Cardiac muscle cell (in vitro differentiated cells and primary cell): ENCODE data around the gene PRKCA. TPM values are rescaled to one million over a fixed set of nuclear protein-coding genes. Genes with fewer than 3 reads are reported as not detected.
A peak's percentile ranks its signal among the peaks of the same experiment; 100 is the strongest.

ENCODE experiments used
- DNase-seq, 2 donors: peaks; one replicate each; pipeline versions ENCODE4 v3.0.0 to v3.0.0-alpha.2; 2010 to 2017; ENCODE audit warnings: low read depth in 1 of 2, low spot score in 1 of 2
- H3K27ac ChIP-seq: fragments of 200-600 bp; sonication (generic); 2 replicates; pipeline ENCODE4 v1.5.1; 2016
- H3K27me3 ChIP-seq: fragments of 200-600 bp; sonication (generic); 2 replicates; pipeline ENCODE4 v1.6.0; 2016; ENCODE audit warnings: control low read depth
- H3K36me3 ChIP-seq: fragments of 200-600 bp; sonication (generic); 2 replicates; pipeline ENCODE4 v1.5.1; 2016; ENCODE audit warnings: control low read depth
- H3K4me1 ChIP-seq: fragments of 200-600 bp; sonication (generic); 2 replicates; pipeline ENCODE4 v1.8.1; 2017; ENCODE audit warnings: low read depth, mild to moderate bottlenecking, mixed run types
- H3K4me3 ChIP-seq: fragments of 200-600 bp; sonication (generic); 2 replicates; pipeline ENCODE4 v1.5.1; 2016; ENCODE audit warnings: mild to moderate bottlenecking
- H3K9me3 ChIP-seq: fragments of 200-600 bp; sonication (generic); 2 replicates; pipeline ENCODE4 v1.5.1; 2017; ENCODE audit warnings: low read depth, mild to moderate bottlenecking, control low read depth
- CTCF ChIP-seq: IDR thresholded peaks from 2 replicates; pipeline ENCODE4 v1.5.1; 2012; ENCODE audit warnings: low read depth, mild to moderate bottlenecking, low read length
- polyA plus RNA-seq: library from polyadenylated mRNA; unstranded; fragments of >200 nt; fragmentation: Nextera tagmentation; extraction: Ambion mirVana; gene quantifications from 2 replicates; pipeline ENCODE4 v1.2.1, GENCODE V29; 2016
- total RNA-seq: library from RNA; depleted of rRNA; stranded (reverse); fragments of >200 nt; gene quantifications from 2 replicates; pipeline ENCODE4 v1.2.3, GENCODE V29; 2016

Gene PRKCA
- total and polyA plus RNA-seq, 2 experiments from 2014 or later = 3.1 to 10.3 TPM

- Histone ChIP-seq H3K27ac (no peak overlapping the region), H3K36me3 (no peaks in the 10 kb centered on the region), H3K9me3 (no peaks in the 10 kb centered on the region), H3K4me3 (no peak overlapping the region), H3K4me1 (no peaks in the 10 kb centered on the region), H3K27me3 (no peaks in the 10 kb centered on the region)
- DNase-seq = no peak
- TF ChIP-seq CTCF = no peak
These were observed 28.2 kb downstream of the PRKCA start for GRCh38 chr17:66330646-66331037.

GRCh38 chr17:66331038-66331816, 28.8 kb downstream of the PRKCA start:
- no peak overlapping the region for H3K27ac ChIP-seq
- no peak for TF ChIP-seq CTCF
- peaks cover 3% of the 10 kb centered on the region for H3K4me1 ChIP-seq
- H3K9me3 ChIP-seq = no peaks in the 10 kb centered on the region
- no peaks in the 10 kb centered on the region for H3K27me3 ChIP-seq
- no peak for DNase-seq
- H3K36me3 ChIP-seq = no peaks in the 10 kb centered on the region
- H3K4me3 ChIP-seq = no peak overlapping the region

GRCh38 chr17:66335797-66336196, 33.4 kb downstream of the PRKCA start:
- Histone ChIP-seq H3K4me3 (no peak overlapping the region), H3K9me3 (no peaks in the 10 kb centered on the region), H3K27me3 (no peaks in the 10 kb centered on the region), H3K4me1 (peaks cover 34% of the 10 kb centered on the region), H3K27ac (no peak overlapping the region), H3K36me3 (no peaks in the 10 kb centered on the region)
- no peak for TF ChIP-seq CTCF
- DNase-seq = no peak

GRCh38 chr17:66337268-66337667, 34.9 kb downstream of the PRKCA start:
- no peaks in the 10 kb centered on the region for H3K36me3 ChIP-seq
- H3K27me3 ChIP-seq = no peaks in the 10 kb centered on the region
- H3K9me3 ChIP-seq = no peaks in the 10 kb centered on the region
- no peak overlapping the region for H3K4me3 ChIP-seq
- peaks cover 35% of the 10 kb centered on the region for H3K4me1 ChIP-seq
- DNase-seq = no peak
- no peak for TF ChIP-seq CTCF
- H3K27ac ChIP-seq = no peak overlapping the region

- Histone ChIP-seq H3K27ac (peak overlapping the region; percentile 64), H3K9me3 (no peaks in the 10 kb centered on the region), H3K4me3 (no peak overlapping the region), H3K36me3 (no peaks in the 10 kb centered on the region), H3K27me3 (no peaks in the 10 kb centered on the region), H3K4me1 (peaks cover 35% of the 10 kb centered on the region)
- no peak for TF ChIP-seq CTCF
- DNase-seq = no peak
These were observed 35.6 kb downstream of the PRKCA start for GRCh38 chr17:66337866-66338485.
